Bronchial epithelial cell (primary cell): Measurements from ENCODE around the gene CDK14. TPM values are rescaled to one million over a fixed set of nuclear protein-coding genes. Genes with fewer than 3 reads are reported as not detected.

Experiments
- DNase-seq: peaks from one replicate; pipeline ENCODE4 v3.0.0-alpha.2; 2010; ENCODE audit warnings: low read depth
- FAIRE-seq: peaks from 2 replicates; lab custom pipeline; 2011; peaks lifted over from hg19 to GRCh38; lab: Jason Lieb, UNC
- H3K27me3 ChIP-seq: 2 replicates; pipeline ENCODE4 v1.5.1; 2011; ENCODE audit warnings: low read length; ENCODE audit not compliant: control insufficient read depth, insufficient read depth
- H3K36me3 ChIP-seq: 2 replicates; pipeline ENCODE4 v1.5.1; 2011; ENCODE audit warnings: low read length; ENCODE audit not compliant: control insufficient read depth, insufficient read depth
- H3K4me3 ChIP-seq: 2 replicates; pipeline ENCODE4 v1.5.1; 2011; ENCODE audit warnings: mild to moderate bottlenecking, low read depth, low read length, control low read depth
- total RNA-seq: library from RNA; depleted of rRNA; stranded (reverse); fragments of >200 nt; gene quantifications from 2 replicates; pipeline ENCODE4 v1.2.1, GENCODE V29; 2014
- TF ChIP-seq, protein P1 (sequence below): IDR thresholded peaks from 2 replicates; pipeline ENCODE4 v1.5.1; 2011; ENCODE audit warnings: mild to moderate bottlenecking, moderate library complexity, low read length, control low read depth, inconsistent platforms; ENCODE audit not compliant: insufficient read depth, severe bottlenecking

Gene CDK14
- total RNA-seq, 1 donor from 2014 or later, result 8.7 TPM

DNA sequence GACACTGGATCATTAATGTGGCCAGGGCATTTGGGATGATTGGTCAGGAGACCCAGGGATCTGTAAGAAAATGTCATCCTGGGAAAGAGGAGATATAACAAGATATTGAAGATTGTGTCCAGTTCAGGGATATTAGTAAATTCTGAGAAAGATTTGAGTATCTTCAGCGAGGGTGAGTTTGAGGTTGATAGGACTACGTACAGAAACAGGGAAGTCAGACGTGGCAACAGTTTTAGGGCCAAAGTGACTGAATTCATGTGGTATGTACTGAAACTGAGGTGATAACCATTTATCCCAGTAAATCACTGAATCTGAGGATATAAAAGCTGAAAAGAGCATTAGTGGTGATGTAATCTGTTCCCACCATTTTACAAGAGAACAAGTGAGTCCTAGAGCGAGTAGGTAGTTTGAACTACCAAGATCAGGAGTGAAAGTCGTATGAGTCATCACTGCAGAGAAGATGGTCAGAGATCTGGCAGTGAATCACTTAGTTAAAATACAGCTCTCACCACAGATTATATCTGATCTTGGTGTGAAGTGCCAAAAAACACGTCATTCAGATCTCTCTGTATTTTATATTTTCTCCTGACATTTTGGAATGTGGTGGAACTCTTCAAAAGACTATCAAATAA lies 220.5 kb downstream of the CDK14 start:
- FAIRE-seq, result no peak
- Histone ChIP-seq H3K36me3 (no peaks in the 10 kb centered on the region), H3K4me3 (no peak overlapping the region), H3K27me3 (no peaks in the 10 kb centered on the region)
- TF ChIP-seq, protein P1, sequence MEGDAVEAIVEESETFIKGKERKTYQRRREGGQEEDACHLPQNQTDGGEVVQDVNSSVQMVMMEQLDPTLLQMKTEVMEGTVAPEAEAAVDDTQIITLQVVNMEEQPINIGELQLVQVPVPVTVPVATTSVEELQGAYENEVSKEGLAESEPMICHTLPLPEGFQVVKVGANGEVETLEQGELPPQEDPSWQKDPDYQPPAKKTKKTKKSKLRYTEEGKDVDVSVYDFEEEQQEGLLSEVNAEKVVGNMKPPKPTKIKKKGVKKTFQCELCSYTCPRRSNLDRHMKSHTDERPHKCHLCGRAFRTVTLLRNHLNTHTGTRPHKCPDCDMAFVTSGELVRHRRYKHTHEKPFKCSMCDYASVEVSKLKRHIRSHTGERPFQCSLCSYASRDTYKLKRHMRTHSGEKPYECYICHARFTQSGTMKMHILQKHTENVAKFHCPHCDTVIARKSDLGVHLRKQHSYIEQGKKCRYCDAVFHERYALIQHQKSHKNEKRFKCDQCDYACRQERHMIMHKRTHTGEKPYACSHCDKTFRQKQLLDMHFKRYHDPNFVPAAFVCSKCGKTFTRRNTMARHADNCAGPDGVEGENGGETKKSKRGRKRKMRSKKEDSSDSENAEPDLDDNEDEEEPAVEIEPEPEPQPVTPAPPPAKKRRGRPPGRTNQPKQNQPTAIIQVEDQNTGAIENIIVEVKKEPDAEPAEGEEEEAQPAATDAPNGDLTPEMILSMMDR, result no peak
- peak; percentile 85 for DNase-seq

GRCh38 chr7:90817151-90817550 lies 221.0 kb downstream of the CDK14 start:
- Histone ChIP-seq H3K36me3 (no peaks in the 10 kb centered on the region), H3K27me3 (no peaks in the 10 kb centered on the region), H3K4me3 (no peak overlapping the region)
- TF ChIP-seq, protein P1, result no peak
- DNase-seq (no peak), FAIRE-seq (no peak)

DNA sequence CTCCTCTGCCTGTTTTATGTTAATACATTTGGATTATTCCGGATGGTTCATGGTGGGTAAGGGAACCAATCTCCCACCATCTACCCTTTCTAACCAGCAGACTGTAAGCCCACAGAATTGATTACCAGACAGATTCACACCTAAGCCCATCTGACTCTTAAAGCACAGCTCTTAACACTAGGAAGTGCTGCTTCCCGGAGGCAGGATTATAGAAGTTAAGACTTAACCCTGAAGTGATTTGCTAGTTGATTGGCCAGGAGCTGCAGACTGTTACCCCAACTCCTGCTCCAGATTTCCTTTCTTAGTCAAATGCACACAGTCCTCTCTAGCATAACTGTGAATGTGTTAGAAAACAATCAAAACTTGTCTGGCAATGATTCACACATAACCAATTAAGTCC lies 221.7 kb downstream of the CDK14 start:
- FAIRE-seq (no peak), DNase-seq (no peak)
- TF ChIP-seq, protein P1, result no peak
- Histone ChIP-seq H3K27me3 (no peaks in the 10 kb centered on the region), H3K36me3 (no peaks in the 10 kb centered on the region), H3K4me3 (no peak overlapping the region)

DNA sequence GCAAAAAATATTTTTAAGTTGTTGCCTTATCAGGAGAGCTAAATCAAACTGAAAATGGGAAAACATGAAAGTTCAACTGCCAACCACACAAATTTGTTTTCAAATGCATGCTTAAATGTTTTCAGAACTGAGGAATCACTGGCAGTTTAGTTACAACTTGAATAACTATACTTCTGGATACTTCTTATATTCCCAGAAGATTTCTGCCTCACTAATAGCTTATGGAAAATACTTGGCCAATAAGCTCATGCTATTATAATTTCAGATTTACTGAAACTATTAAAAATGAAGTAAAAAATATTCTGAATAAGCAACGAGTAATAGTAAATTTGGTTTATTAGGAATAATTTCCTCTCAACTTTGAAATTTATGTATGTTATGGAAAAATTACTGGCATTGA lies 222.2 kb downstream of the CDK14 start:
- FAIRE-seq (no peak), DNase-seq (no peak)
- Histone ChIP-seq H3K4me3 (no peak overlapping the region), H3K27me3 (no peaks in the 10 kb centered on the region), H3K36me3 (no peaks in the 10 kb centered on the region)
- TF ChIP-seq, protein P1, result no peak

- DNase-seq, result no peak
- H3K27me3 ChIP-seq, result no peaks in the 10 kb centered on the region
- TF ChIP-seq, protein P1, result no peak
- no peak for FAIRE-seq
- no peak overlapping the region for H3K4me3 ChIP-seq
- no peaks in the 10 kb centered on the region for H3K36me3 ChIP-seq
These were observed 226.0 kb downstream of the CDK14 start for GRCh38 chr7:90821961-90822620.
